ENCODE data around the gene DPP8.
"Not testable (repeated sequence)": the region's sequence is repeated elsewhere in the genome, so short reads cannot be mapped to it uniquely, and the experiment has no call there.

DPP8 gene

GRCh38 chr15:65549288-65549687, 31.8 kb upstream of the DPP8 start:
- H3K27ac ChIP-seq (ENCODE audit: insufficient read depth, low read length, poor library complexity, severe bottlenecking); H3K9me3 ChIP-seq (ENCODE audit: control insufficient read depth, low read length); DNase-seq; H3K27me3 ChIP-seq (replicated peaks; ENCODE audit: control insufficient read depth, insufficient read depth, low read length, poor library complexity, severe bottlenecking); H3K4me1 ChIP-seq (ENCODE audit: control insufficient read depth, insufficient read depth, low read length, poor library complexity, severe bottlenecking); H3K36me3 ChIP-seq (ENCODE audit: control insufficient read depth, insufficient read depth, low read length); H3K4me3 ChIP-seq (ENCODE audit: insufficient read depth, low read depth, low read length, poor library complexity, severe bottlenecking): not testable (repeated sequence)

GRCh38 chr15:65547841-65548240, 30.4 kb upstream of the DPP8 start:
- H3K36me3 ChIP-seq (ENCODE audit: control insufficient read depth, insufficient read depth, low read length) = no peaks in the 10 kb centered on the region
- no peak for DNase-seq
- no peaks in the 10 kb centered on the region for H3K27me3 ChIP-seq (replicated peaks; ENCODE audit: control insufficient read depth, insufficient read depth, low read length, poor library complexity, severe bottlenecking)
- no peaks in the 10 kb centered on the region for H3K4me1 ChIP-seq (ENCODE audit: control insufficient read depth, insufficient read depth, low read length, poor library complexity, severe bottlenecking)
- no peaks in the 10 kb centered on the region for H3K9me3 ChIP-seq (ENCODE audit: control insufficient read depth, low read length)
- H3K27ac ChIP-seq (ENCODE audit: insufficient read depth, low read length, poor library complexity, severe bottlenecking) = no peak overlapping the region
- H3K4me3 ChIP-seq (ENCODE audit: insufficient read depth, low read depth, low read length, poor library complexity, severe bottlenecking) = no peak overlapping the region

- Histone ChIP-seq H3K27me3 (replicated peaks; ENCODE audit: control insufficient read depth, insufficient read depth, low read length, poor library complexity, severe bottlenecking) (no peaks in the 10 kb centered on the region), H3K4me1 (ENCODE audit: control insufficient read depth, insufficient read depth, low read length, poor library complexity, severe bottlenecking) (no peaks in the 10 kb centered on the region), H3K36me3 (ENCODE audit: control insufficient read depth, insufficient read depth, low read length) (no peaks in the 10 kb centered on the region), H3K27ac (ENCODE audit: insufficient read depth, low read length, poor library complexity, severe bottlenecking) (no peak overlapping the region), H3K4me3 (ENCODE audit: insufficient read depth, low read depth, low read length, poor library complexity, severe bottlenecking) (no peak overlapping the region), H3K9me3 (ENCODE audit: control insufficient read depth, low read length) (no peaks in the 10 kb centered on the region)
- no peak for DNase-seq
These were observed 23.8 kb upstream of the DPP8 start for GRCh38 chr15:65541231-65541820.

- no peaks in the 10 kb centered on the region for H3K36me3 ChIP-seq (ENCODE audit: control insufficient read depth, insufficient read depth, low read length)
- H3K9me3 ChIP-seq (ENCODE audit: control insufficient read depth, low read length) = no peaks in the 10 kb centered on the region
- H3K4me1 ChIP-seq (ENCODE audit: control insufficient read depth, insufficient read depth, low read length, poor library complexity, severe bottlenecking) = no peaks in the 10 kb centered on the region
- no peak overlapping the region for H3K4me3 ChIP-seq (ENCODE audit: insufficient read depth, low read depth, low read length, poor library complexity, severe bottlenecking)
- DNase-seq = no peak
- H3K27ac ChIP-seq (ENCODE audit: insufficient read depth, low read length, poor library complexity, severe bottlenecking) = no peak overlapping the region
- H3K27me3 ChIP-seq (replicated peaks; ENCODE audit: control insufficient read depth, insufficient read depth, low read length, poor library complexity, severe bottlenecking) = no peaks in the 10 kb centered on the region
These were observed 22.8 kb upstream of the DPP8 start for GRCh38 chr15:65540314-65540713.

- no peaks in the 10 kb centered on the region for H3K36me3 ChIP-seq (ENCODE audit: control insufficient read depth, insufficient read depth, low read length)
- no peaks in the 10 kb centered on the region for H3K4me1 ChIP-seq (ENCODE audit: control insufficient read depth, insufficient read depth, low read length, poor library complexity, severe bottlenecking)
- H3K27me3 ChIP-seq (replicated peaks; ENCODE audit: control insufficient read depth, insufficient read depth, low read length, poor library complexity, severe bottlenecking) = no peaks in the 10 kb centered on the region
- no peaks in the 10 kb centered on the region for H3K9me3 ChIP-seq (ENCODE audit: control insufficient read depth, low read length)
- no peak overlapping the region for H3K27ac ChIP-seq (ENCODE audit: insufficient read depth, low read length, poor library complexity, severe bottlenecking)
- no peak for DNase-seq
- H3K4me3 ChIP-seq (ENCODE audit: insufficient read depth, low read depth, low read length, poor library complexity, severe bottlenecking) = no peak overlapping the region
These were observed 17.7 kb upstream of the DPP8 start for GRCh38 chr15:65535192-65535591.

GRCh38 chr15:65533057-65533756, 15.7 kb upstream of the DPP8 start:
- Histone ChIP-seq H3K27me3 (replicated peaks; ENCODE audit: control insufficient read depth, insufficient read depth, low read length, poor library complexity, severe bottlenecking) (no peaks in the 10 kb centered on the region), H3K27ac (ENCODE audit: insufficient read depth, low read length, poor library complexity, severe bottlenecking) (no peak overlapping the region), H3K4me1 (ENCODE audit: control insufficient read depth, insufficient read depth, low read length, poor library complexity, severe bottlenecking) (peaks cover 4% of the 10 kb centered on the region), H3K36me3 (ENCODE audit: control insufficient read depth, insufficient read depth, low read length) (no peaks in the 10 kb centered on the region), H3K9me3 (ENCODE audit: control insufficient read depth, low read length) (no peaks in the 10 kb centered on the region), H3K4me3 (ENCODE audit: insufficient read depth, low read depth, low read length, poor library complexity, severe bottlenecking) (no peak overlapping the region)
- DNase-seq = no peak

GRCh38 chr15:65532738-65533051, 15.2 kb upstream of the DPP8 start:
- no peaks in the 10 kb centered on the region for H3K9me3 ChIP-seq (ENCODE audit: control insufficient read depth, low read length)
- H3K27me3 ChIP-seq (replicated peaks; ENCODE audit: control insufficient read depth, insufficient read depth, low read length, poor library complexity, severe bottlenecking) = no peaks in the 10 kb centered on the region
- peaks cover 4% of the 10 kb centered on the region for H3K4me1 ChIP-seq (ENCODE audit: control insufficient read depth, insufficient read depth, low read length, poor library complexity, severe bottlenecking)
- no peak overlapping the region for H3K4me3 ChIP-seq (ENCODE audit: insufficient read depth, low read depth, low read length, poor library complexity, severe bottlenecking)
- DNase-seq = no peak
- no peaks in the 10 kb centered on the region for H3K36me3 ChIP-seq (ENCODE audit: control insufficient read depth, insufficient read depth, low read length)
- H3K27ac ChIP-seq (ENCODE audit: insufficient read depth, low read length, poor library complexity, severe bottlenecking) = no peak overlapping the region

GRCh38 chr15:65530318-65531111, 13.0 kb upstream of the DPP8 start, which contains the start of gene HACD3:
Gene HACD3, plus strand, starts transcription at chr15:65530463. Its CDS starts 169 bp downstream, at chr15:65530632.
- DNase-seq = peak; percentile 72 to 83 (median 77)
- no peaks in the 10 kb centered on the region for H3K9me3 ChIP-seq (ENCODE audit: control insufficient read depth, low read length)
- H3K4me1 ChIP-seq (ENCODE audit: control insufficient read depth, insufficient read depth, low read length, poor library complexity, severe bottlenecking) = peaks cover 4% of the 10 kb centered on the region
- H3K36me3 ChIP-seq (ENCODE audit: control insufficient read depth, insufficient read depth, low read length) = no peaks in the 10 kb centered on the region
- H3K27ac ChIP-seq (ENCODE audit: insufficient read depth, low read length, poor library complexity, severe bottlenecking) = peak within 1 kb of the TSS; percentile 78
- peak within 1 kb of the TSS; percentile 87 for H3K4me3 ChIP-seq (ENCODE audit: insufficient read depth, low read depth, low read length, poor library complexity, severe bottlenecking)
- no peaks in the 10 kb centered on the region for H3K27me3 ChIP-seq (replicated peaks; ENCODE audit: control insufficient read depth, insufficient read depth, low read length, poor library complexity, severe bottlenecking)

- DNase-seq = no peak
- peak overlapping the region; percentile 87 for H3K4me3 ChIP-seq (ENCODE audit: insufficient read depth, low read depth, low read length, poor library complexity, severe bottlenecking)
- H3K27ac ChIP-seq (ENCODE audit: insufficient read depth, low read length, poor library complexity, severe bottlenecking) = peak overlapping the region; percentile 78
- H3K36me3 ChIP-seq (ENCODE audit: control insufficient read depth, insufficient read depth, low read length) = no peaks in the 10 kb centered on the region
- no peaks in the 10 kb centered on the region for H3K27me3 ChIP-seq (replicated peaks; ENCODE audit: control insufficient read depth, insufficient read depth, low read length, poor library complexity, severe bottlenecking)
- no peaks in the 10 kb centered on the region for H3K9me3 ChIP-seq (ENCODE audit: control insufficient read depth, low read length)
- peaks cover 4% of the 10 kb centered on the region for H3K4me1 ChIP-seq (ENCODE audit: control insufficient read depth, insufficient read depth, low read length, poor library complexity, severe bottlenecking)
These were observed 12.4 kb upstream of the DPP8 start for GRCh38 chr15:65529762-65530317.

Measured in effector memory CD4-positive, alpha-beta T cell (primary cell).